ENCODE data around the gene ARFGEF3.

- TF ChIP-seq POLR2A (IDR thresholded peaks at IDR 0.05): no peak
- TF ChIP-seq, protein P1, sequence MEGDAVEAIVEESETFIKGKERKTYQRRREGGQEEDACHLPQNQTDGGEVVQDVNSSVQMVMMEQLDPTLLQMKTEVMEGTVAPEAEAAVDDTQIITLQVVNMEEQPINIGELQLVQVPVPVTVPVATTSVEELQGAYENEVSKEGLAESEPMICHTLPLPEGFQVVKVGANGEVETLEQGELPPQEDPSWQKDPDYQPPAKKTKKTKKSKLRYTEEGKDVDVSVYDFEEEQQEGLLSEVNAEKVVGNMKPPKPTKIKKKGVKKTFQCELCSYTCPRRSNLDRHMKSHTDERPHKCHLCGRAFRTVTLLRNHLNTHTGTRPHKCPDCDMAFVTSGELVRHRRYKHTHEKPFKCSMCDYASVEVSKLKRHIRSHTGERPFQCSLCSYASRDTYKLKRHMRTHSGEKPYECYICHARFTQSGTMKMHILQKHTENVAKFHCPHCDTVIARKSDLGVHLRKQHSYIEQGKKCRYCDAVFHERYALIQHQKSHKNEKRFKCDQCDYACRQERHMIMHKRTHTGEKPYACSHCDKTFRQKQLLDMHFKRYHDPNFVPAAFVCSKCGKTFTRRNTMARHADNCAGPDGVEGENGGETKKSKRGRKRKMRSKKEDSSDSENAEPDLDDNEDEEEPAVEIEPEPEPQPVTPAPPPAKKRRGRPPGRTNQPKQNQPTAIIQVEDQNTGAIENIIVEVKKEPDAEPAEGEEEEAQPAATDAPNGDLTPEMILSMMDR (IDR thresholded peaks at IDR 0.05): no peak
Measured at GRCh38 chr6:138285800-138286199, 124.1 kb downstream of the ARFGEF3 start.
